Transverse colon (tissue), 4 donors: Measurements from ENCODE around the gene COMMD1.

Source experiments
- POLR2A ChIP-seq: fragments of 450-650 bp; IDR thresholded peaks from one replicate; pipeline ENCODE4 v1.6.1; 2016; ENCODE audit warnings: antibody characterized with exemption, mild to moderate bottlenecking, moderate library complexity
- POLR2AphosphoS5 ChIP-seq, 3 donors: sonication (generic); formaldehyde crosslinking; IDR thresholded peaks; one replicate each; pipeline ENCODE4 v1.6.1; 2016; ENCODE audit warnings: antibody characterized with exemption in 3 of 3
- TF ChIP-seq, protein P1 (sequence below), 5 experiments: fragments of 200-600 bp in 3 of 5; fragments of 450-650 bp in 2 of 5; sonication (generic) in 3 of 5; IDR thresholded peaks; 1 replicate in 2 of 5; 2 replicates in 3 of 5; pipeline ENCODE4 v1.5.1; 2016 to 2017; ENCODE audit warnings: antibody characterized with exemption in 5 of 5, inconsistent platforms in 3 of 5, mild to moderate bottlenecking in 2 of 5, moderate library complexity in 1 of 5

GRCh38 chr2:62140426-62141141, 235.1 kb downstream of the COMMD1 start:
- TF ChIP-seq, protein P1, sequence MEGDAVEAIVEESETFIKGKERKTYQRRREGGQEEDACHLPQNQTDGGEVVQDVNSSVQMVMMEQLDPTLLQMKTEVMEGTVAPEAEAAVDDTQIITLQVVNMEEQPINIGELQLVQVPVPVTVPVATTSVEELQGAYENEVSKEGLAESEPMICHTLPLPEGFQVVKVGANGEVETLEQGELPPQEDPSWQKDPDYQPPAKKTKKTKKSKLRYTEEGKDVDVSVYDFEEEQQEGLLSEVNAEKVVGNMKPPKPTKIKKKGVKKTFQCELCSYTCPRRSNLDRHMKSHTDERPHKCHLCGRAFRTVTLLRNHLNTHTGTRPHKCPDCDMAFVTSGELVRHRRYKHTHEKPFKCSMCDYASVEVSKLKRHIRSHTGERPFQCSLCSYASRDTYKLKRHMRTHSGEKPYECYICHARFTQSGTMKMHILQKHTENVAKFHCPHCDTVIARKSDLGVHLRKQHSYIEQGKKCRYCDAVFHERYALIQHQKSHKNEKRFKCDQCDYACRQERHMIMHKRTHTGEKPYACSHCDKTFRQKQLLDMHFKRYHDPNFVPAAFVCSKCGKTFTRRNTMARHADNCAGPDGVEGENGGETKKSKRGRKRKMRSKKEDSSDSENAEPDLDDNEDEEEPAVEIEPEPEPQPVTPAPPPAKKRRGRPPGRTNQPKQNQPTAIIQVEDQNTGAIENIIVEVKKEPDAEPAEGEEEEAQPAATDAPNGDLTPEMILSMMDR (IDR thresholded peaks at IDR 0.05): no peak
- no peak for TF ChIP-seq POLR2AphosphoS5 (IDR thresholded peaks at IDR 0.05)
- no peak for TF ChIP-seq POLR2A
